HepG2 (cell line): ENCODE data around the gene SF3B6. TPM values are rescaled to one million over a fixed set of nuclear protein-coding genes. Genes with fewer than 3 reads are reported as not detected.

Experiments
- CENPBD1 ChIP-seq: sonication (generic); formaldehyde crosslinking; IDR thresholded peaks from 2 replicates; pipeline ENCODE4 v1.8.0; 2022; ENCODE audit warnings: missing genetic modification reagents, low read depth, mild to moderate bottlenecking, borderline replicate concordance
- GABPB1 ChIP-seq: IDR thresholded peaks from 2 replicates; pipeline ENCODE4 v1.6.1; 2016; ENCODE audit warnings: mild to moderate bottlenecking, missing genetic modification reagents, moderate library complexity, missing compliant biosample characterization
- HNF1B ChIP-seq: sonication (generic); formaldehyde crosslinking; IDR thresholded peaks from 2 replicates; pipeline ENCODE4 v1.5.1; 2020; ENCODE audit warnings: mild to moderate bottlenecking, moderate library complexity, missing genetic modification reagents
- MIXL1 ChIP-seq: IDR thresholded peaks from 2 replicates; pipeline ENCODE4 v1.6.1; 2016
- PAXIP1 ChIP-seq: sonication (generic); formaldehyde crosslinking; conservative IDR thresholded peaks from 2 replicates; pipeline ENCODE4 v1.4.0; 2020; ENCODE audit warnings: mild to moderate bottlenecking, missing genetic modification reagents, moderate library complexity
- PITX1 ChIP-seq: sonication (generic); formaldehyde crosslinking; IDR thresholded peaks from 2 replicates; pipeline ENCODE4 v1.5.1; 2020; ENCODE audit warnings: mild to moderate bottlenecking, missing genetic modification reagents
- PRDM4 ChIP-seq: sonication (generic); formaldehyde crosslinking; IDR thresholded peaks from 2 replicates; pipeline ENCODE4 v1.9.0; 2021; ENCODE audit warnings: missing genetic modification reagents, borderline replicate concordance
- SMARCE1 ChIP-seq: fragments of 450-650 bp; IDR thresholded peaks from 2 replicates; pipeline ENCODE4 v1.6.1; 2017; ENCODE audit warnings: borderline replicate concordance
- SOX5 ChIP-seq: IDR thresholded peaks from 2 replicates; pipeline ENCODE4 v1.6.1; 2016; ENCODE audit warnings: borderline replicate concordance
- TRAFD1 ChIP-seq: sonication (generic); formaldehyde crosslinking; IDR thresholded peaks from 2 replicates; pipeline ENCODE4 v1.5.1; 2020; ENCODE audit warnings: missing genetic modification reagents, mild to moderate bottlenecking, borderline replicate concordance
- TSC22D2 ChIP-seq: sonication (generic); formaldehyde crosslinking; IDR thresholded peaks from 2 replicates; pipeline ENCODE4 v1.5.1; 2020; ENCODE audit warnings: missing genetic modification reagents, mild to moderate bottlenecking, borderline replicate concordance
- ZBTB1 ChIP-seq: sonication (generic); formaldehyde crosslinking; IDR thresholded peaks from 2 replicates; pipeline ENCODE4 v1.4.0; 2020; ENCODE audit warnings: missing genetic modification reagents, borderline replicate concordance
- ZFP62 ChIP-seq: sonication (generic); formaldehyde crosslinking; IDR thresholded peaks from 2 replicates; pipeline ENCODE4 v1.4.0; 2020; ENCODE audit warnings: missing genetic modification reagents
- ZNF160 ChIP-seq: sonication (generic); formaldehyde crosslinking; IDR thresholded peaks from 2 replicates; pipeline ENCODE4 v1.8.0; 2022; ENCODE audit warnings: mild to moderate bottlenecking, inconsistent platforms, missing genetic modification reagents
- ZNF430 ChIP-seq: sonication (generic); formaldehyde crosslinking; IDR thresholded peaks from 2 replicates; pipeline ENCODE4 v1.9.0; 2021; ENCODE audit warnings: mild to moderate bottlenecking, missing genetic modification reagents
- ZNF567 ChIP-seq: sonication (generic); formaldehyde crosslinking; IDR thresholded peaks from 2 replicates; pipeline ENCODE4 v1.8.1; 2023; ENCODE audit warnings: mild to moderate bottlenecking, missing genetic modification reagents, borderline replicate concordance
- ZNF713 ChIP-seq: sonication (generic); formaldehyde crosslinking; IDR thresholded peaks from 2 replicates; pipeline ENCODE4 v1.4.0; 2020; ENCODE audit warnings: mild to moderate bottlenecking, missing genetic modification reagents
- ZNF749 ChIP-seq: sonication (generic); formaldehyde crosslinking; IDR thresholded peaks from 2 replicates; pipeline ENCODE4 v1.8.0; 2022; ENCODE audit warnings: mild to moderate bottlenecking, missing genetic modification reagents, moderate library complexity, borderline replicate concordance
- ZNF777 ChIP-seq: sonication (generic); formaldehyde crosslinking; IDR thresholded peaks from 2 replicates; pipeline ENCODE4 v1.4.0; 2020; ENCODE audit warnings: missing genetic modification reagents
- ZSCAN22 ChIP-seq: sonication (generic); formaldehyde crosslinking; IDR thresholded peaks from 2 replicates; pipeline ENCODE4 v1.4.0; 2020; ENCODE audit warnings: mild to moderate bottlenecking, missing genetic modification reagents
- polyA plus RNA-seq, 8 experiments: library from polyadenylated mRNA; depleted of rRNA in 3 of 8; stranded (reverse) in 7 of 8; unstranded in 1 of 8; fragments of >200 nt; fragmentation: Illumina TruSeq in 4 of 8; extraction: Trizol in 4 of 8; gene quantifications; 2 replicates each; pipeline versions ENCODE4 v1.2.1 to v1.2.3, GENCODE V29; 2011 to 2016; ENCODE audit warnings: low read depth in 4 of 8, missing spikeins in 1 of 8, mixed read lengths in 1 of 8; ENCODE audit not compliant: insufficient read depth in 1 of 8
- total RNA-seq, 5 experiments: library from RNA; depleted of rRNA; stranded (reverse); fragments of >200 nt; fragmentation: Illumina TruSeq; extraction: Trizol; gene quantifications; 2 replicates each; pipeline ENCODE4 v1.2.3, GENCODE V29; 2016; ENCODE audit warnings: low read depth in 1 of 5

SF3B6 gene
- total and polyA plus RNA-seq, 2 of the 13 experiments (the other 11 are each of a cell fraction or from before 2014, with no cell fraction given) = 177 to 182 TPM

GRCh38 chr2:24049485-24050021, 26.6 kb downstream of the SF3B6 start, which contains the start of gene FKBP1B (continued):
- TF ChIP-seq PAXIP1 (CRISPR knock-in tag) (0 out of 2 replicates have a peak, but pooled peaks have one; percentile 35), MIXL1 (CRISPR knock-in tag) (no peak), ZSCAN22 (CRISPR knock-in tag) (no peak), TSC22D2 (peak; percentile 67; the same call in 1 of the 2 replicates), PRDM4 (no peak), CENPBD1 (no peak), PITX1 (CRISPR knock-in tag) (no peak), SOX5 (CRISPR knock-in tag) (peak; percentile 34; the same call in 1 of the 2 replicates), ZNF713 (CRISPR knock-in tag) (no peak), GABPB1 (CRISPR knock-in tag) (peak; percentile 42), ZNF749 (CRISPR knock-in tag) (no peak), ZNF430 (CRISPR knock-in tag) (0 out of 2 replicates have a peak, but pooled peaks have one; percentile 44), HNF1B (CRISPR knock-in tag) (no peak), ZFP62 (CRISPR knock-in tag) (no peak), ZNF777 (no peak), TRAFD1 (CRISPR knock-in tag) (no peak), ZBTB1 (CRISPR knock-in tag) (no peak), ZNF160 (no peak), SMARCE1 (no peak), ZNF567 (CRISPR knock-in tag) (no peak)
